Gastroesophageal sphincter (tissue), 4 donors: ENCODE data around the gene IFNL3. TPM values are rescaled to one million over a fixed set of nuclear protein-coding genes. Genes with fewer than 3 reads are reported as not detected.

ENCODE experiments used
- ATAC-seq: fragments of 150-250 bp; one replicate; pipeline ENCODE4 v1.9.1; 2016; ENCODE audit warnings: mild to moderate bottlenecking, moderate library complexity
- H3K27ac ChIP-seq, 4 donors: fragments of 200-600 bp; sonication (generic) in 3 of 4; 1 replicate in 3 of 4; 2 replicates in 1 of 4; pipeline ENCODE4 v1.5.1; 2016 to 2019
- H3K27me3 ChIP-seq: fragments of 200-600 bp; sonication (generic); one replicate; pipeline ENCODE4 v1.5.1; 2019
- H3K36me3 ChIP-seq, 2 donors: fragments of 200-600 bp; sonication (generic); one replicate each; pipeline ENCODE4 v1.5.1; 2019; ENCODE audit warnings: control low read depth in 1 of 2
- H3K4me1 ChIP-seq, 3 donors: fragments of 200-600 bp; sonication (generic); 1 replicate in 2 of 3; 2 replicates in 1 of 3; pipeline ENCODE4 v1.5.1; 2016 to 2019; ENCODE audit warnings: control low read depth in 2 of 3
- H3K4me3 ChIP-seq, 2 donors: fragments of 200-600 bp; sonication (generic); one replicate each; pipeline ENCODE4 v1.5.1; 2019; ENCODE audit warnings: mild to moderate bottlenecking in 1 of 2, moderate library complexity in 1 of 2
- H3K9me3 ChIP-seq, 3 donors: fragments of 200-600 bp; sonication (generic); one replicate each; pipeline ENCODE4 v1.5.1; 2017 to 2019; ENCODE audit warnings: control low read depth in 2 of 3
- CTCF ChIP-seq, 4 experiments: fragments of 200-600 bp in 2 of 4; fragments of 450-650 bp in 2 of 4; sonication (generic) in 1 of 4; IDR thresholded peaks; one replicate each; pipeline ENCODE4 v1.5.1; 2017 to 2019; ENCODE audit warnings: antibody characterized with exemption in 4 of 4, mild to moderate bottlenecking in 2 of 4, moderate library complexity in 2 of 4
- EP300 ChIP-seq: sonication (generic); formaldehyde crosslinking; IDR thresholded peaks from one replicate; pipeline ENCODE4 v1.6.1; 2017; ENCODE audit warnings: antibody characterized with exemption, mild to moderate bottlenecking
- POLR2A ChIP-seq, 2 donors: fragments of 450-650 bp; IDR thresholded peaks; one replicate each; pipeline ENCODE4 v1.6.1; 2017; ENCODE audit warnings: antibody characterized with exemption in 2 of 2, mild to moderate bottlenecking in 2 of 2, moderate library complexity in 1 of 2
- POLR2AphosphoS5 ChIP-seq: sonication (generic); formaldehyde crosslinking; IDR thresholded peaks from one replicate; pipeline ENCODE4 v1.6.1; 2017; ENCODE audit warnings: antibody characterized with exemption
- WGBS, 2 donors: methylation state at CpG; one replicate each; pipeline ENCODE4 v1.1.5; 2018; ENCODE audit warnings: low coverage in 1 of 2; 5-methylcytosine and 5-hydroxymethylcytosine counted together
- total RNA-seq, 4 donors: library from RNA; depleted of rRNA; stranded (reverse); fragments of >200 nt; gene quantifications; one replicate each; pipeline ENCODE4 v1.1.0, GENCODE V29; 2016

IFNL3 gene
- total RNA-seq, 4 donors from 2014 or later: not detected

GRCh38 chr19:39208175-39208795 lies 36.5 kb downstream of the IFNL3 start:
- no peak overlapping the region for H3K27ac ChIP-seq
- no peaks in the 10 kb centered on the region for H3K4me1 ChIP-seq
- no peaks in the 10 kb centered on the region for H3K36me3 ChIP-seq
- H3K9me3 ChIP-seq: no peaks in the 10 kb centered on the region
- TF ChIP-seq POLR2A (IDR thresholded peaks at IDR 0.05) (no peak), EP300 (no peak), CTCF (IDR thresholded peaks at IDR 0.05) (no peak), POLR2AphosphoS5 (no peak)
- no CpG with 5 or more reads among the region's 9 CpGs for WGBS, 2 donors
- peaks cover 62% of the 10 kb centered on the region for H3K27me3 ChIP-seq
- no peak for ATAC-seq
- no peak overlapping the region for H3K4me3 ChIP-seq

DNA sequence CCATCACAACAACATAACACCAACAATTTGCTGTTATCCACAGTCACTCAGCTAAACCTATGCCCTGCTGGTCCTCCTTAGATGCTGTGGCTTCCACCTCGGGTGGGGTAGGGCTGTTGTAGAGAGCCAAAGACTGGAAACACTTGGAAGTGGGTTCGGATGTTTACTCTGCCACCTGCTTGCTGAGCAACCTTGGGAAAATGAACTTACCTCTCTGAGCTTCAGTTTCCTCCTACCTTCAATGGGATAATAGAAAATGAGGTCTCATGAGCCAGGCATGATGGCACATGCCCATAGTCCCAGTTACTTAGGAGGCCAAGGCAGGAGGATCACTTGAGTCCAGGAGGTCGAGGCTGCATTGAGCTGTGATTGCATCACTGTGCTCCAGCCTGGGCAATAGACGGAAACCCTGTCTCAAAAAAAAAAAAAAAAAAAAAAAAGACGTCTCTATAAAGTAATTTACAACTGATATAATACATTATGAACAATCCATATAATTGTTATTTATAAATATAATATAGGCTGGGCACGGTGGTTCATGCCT lies 37.4 kb downstream of the IFNL3 start:
- TF ChIP-seq POLR2AphosphoS5 (no peak), CTCF (IDR thresholded peaks at IDR 0.05) (no peak), POLR2A (IDR thresholded peaks at IDR 0.05) (no peak), EP300 (no peak)
- Histone ChIP-seq H3K36me3 (no peaks in the 10 kb centered on the region), H3K27ac (no peak overlapping the region), H3K27me3 (peaks cover 66% of the 10 kb centered on the region), H3K4me3 (no peak overlapping the region), H3K4me1 (no peaks in the 10 kb centered on the region), H3K9me3 (no peaks in the 10 kb centered on the region)
- 63 to 77% methylated on average over 3 to 6 of the region's 6 CpGs for WGBS, 2 donors
- no peak for ATAC-seq

DNA sequence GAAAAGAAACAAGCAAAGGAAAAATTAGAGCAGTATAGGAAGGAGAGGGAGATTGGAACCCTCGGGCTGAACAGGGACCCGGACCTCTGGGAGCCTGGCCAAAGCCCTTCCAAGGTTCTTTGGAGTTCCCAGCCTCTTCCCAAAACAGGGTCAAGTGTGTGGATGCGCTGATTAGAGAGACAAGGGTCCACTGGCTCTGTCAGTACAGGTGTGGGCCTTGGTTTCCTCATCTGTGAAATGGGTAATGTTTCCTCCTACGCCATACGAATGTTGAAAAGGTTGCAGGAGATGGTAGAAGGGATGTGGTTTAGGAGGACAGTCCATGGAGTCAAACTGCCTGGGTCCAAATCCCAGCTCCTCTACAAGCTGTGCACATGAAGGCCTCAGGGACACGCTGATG lies 38.7 kb downstream of the IFNL3 start:
- TF ChIP-seq POLR2A (IDR thresholded peaks at IDR 0.05) (no peak), EP300 (no peak), CTCF (IDR thresholded peaks at IDR 0.05) (no peak), POLR2AphosphoS5 (no peak)
- peaks cover 75% of the 10 kb centered on the region for H3K27me3 ChIP-seq
- no peak overlapping the region for H3K4me3 ChIP-seq
- 65 to 100% methylated on average over 3 to 4 of the region's 6 CpGs for WGBS, 2 donors
- no peaks in the 10 kb centered on the region for H3K9me3 ChIP-seq
- ATAC-seq: no peak
- H3K36me3 ChIP-seq: no peaks in the 10 kb centered on the region
- no peak overlapping the region for H3K27ac ChIP-seq
- H3K4me1 ChIP-seq: no peaks in the 10 kb centered on the region

- Histone ChIP-seq H3K27ac (no peak overlapping the region), H3K36me3 (no peaks in the 10 kb centered on the region), H3K4me3 (no peak overlapping the region), H3K27me3 (peaks cover 82% of the 10 kb centered on the region), H3K9me3 (no peaks in the 10 kb centered on the region), H3K4me1 (no peaks in the 10 kb centered on the region)
- WGBS, 2 donors: 65 to 79% methylated on average over 3 of the region's 3 CpGs
- no peak for ATAC-seq
- TF ChIP-seq POLR2AphosphoS5 (no peak), EP300 (no peak), CTCF (IDR thresholded peaks at IDR 0.05) (no peak), POLR2A (IDR thresholded peaks at IDR 0.05) (no peak)
Observed at GRCh38 chr19:39205449-39205764, 39.4 kb downstream of the IFNL3 start.
